WERI-Rb-1 (cell line): Measurements from ENCODE around the gene PANX3.

Source experiments
- DNase-seq: peaks from one replicate; pipeline ENCODE4 v3.0.0-alpha.2; 2020
- H3K27ac ChIP-seq: fragments of 250-450 bp; sonication (Bioruptor Pico); 2 replicates; pipeline ENCODE4 v1.5.1; 2020; ENCODE audit warnings: mild to moderate bottlenecking, moderate library complexity
- H3K27me3 ChIP-seq: fragments of 250-450 bp; sonication (Bioruptor Pico); 2 replicates; pipeline ENCODE4 v1.5.1; 2021; ENCODE audit warnings: mild to moderate bottlenecking, low read depth, moderate library complexity; ENCODE audit not compliant: insufficient read depth, severe bottlenecking
- H3K36me3 ChIP-seq: fragments of 250-450 bp; sonication (Bioruptor Pico); 2 replicates; pipeline ENCODE4 v1.5.1; 2020; ENCODE audit warnings: mild to moderate bottlenecking, moderate library complexity
- H3K4me3 ChIP-seq: 2 replicates; pipeline ENCODE4 v1.5.1; 2011; ENCODE audit warnings: low read depth, mild to moderate bottlenecking, control low read depth, low read length
- H3K9me3 ChIP-seq: fragments of 250-450 bp; sonication (Bioruptor Pico); 2 replicates; pipeline ENCODE4 v1.5.1; 2021; ENCODE audit warnings: mild to moderate bottlenecking, moderate library complexity; ENCODE audit not compliant: severe bottlenecking
- CTCF ChIP-seq: IDR thresholded peaks from 2 replicates; pipeline ENCODE4 v1.5.1; 2011; ENCODE audit warnings: low read depth, mild to moderate bottlenecking, control low read depth, inconsistent platforms, low read length

PANX3 gene

GRCh38 chr11:124643042-124643604 lies 31.9 kb downstream of the PANX3 start:
- Histone ChIP-seq H3K27ac (no peak overlapping the region), H3K9me3 (peaks cover 5% of the 10 kb centered on the region), H3K4me3 (no peak overlapping the region), H3K36me3 (no peaks in the 10 kb centered on the region), H3K27me3 (no peaks in the 10 kb centered on the region)
- no peak for TF ChIP-seq CTCF
- no peak for DNase-seq

GRCh38 chr11:124643605-124644425 lies 32.6 kb downstream of the PANX3 start:
- H3K27ac ChIP-seq, result no peak overlapping the region
- H3K4me3 ChIP-seq, result no peak overlapping the region
- H3K36me3 ChIP-seq, result no peaks in the 10 kb centered on the region
- DNase-seq, result no peak
- no peak for TF ChIP-seq CTCF
- H3K27me3 ChIP-seq, result no peaks in the 10 kb centered on the region
- peaks cover 5% of the 10 kb centered on the region for H3K9me3 ChIP-seq

- Histone ChIP-seq H3K4me3 (peak overlapping the region; percentile 29), H3K9me3 (peaks cover 5% of the 10 kb centered on the region), H3K27me3 (no peaks in the 10 kb centered on the region), H3K36me3 (no peaks in the 10 kb centered on the region), H3K27ac (no peak overlapping the region)
- peak; percentile 71 for DNase-seq
- TF ChIP-seq CTCF, result peak; percentile 56
Measured at GRCh38 chr11:124644426-124645280, 33.4 kb downstream of the PANX3 start.

- Histone ChIP-seq H3K4me3 (no peak overlapping the region), H3K9me3 (no peaks in the 10 kb centered on the region), H3K27me3 (no peaks in the 10 kb centered on the region), H3K36me3 (no peaks in the 10 kb centered on the region), H3K27ac (no peak overlapping the region)
- no peak for TF ChIP-seq CTCF
- no peak for DNase-seq
Measured at GRCh38 chr11:124646148-124646547, 34.9 kb downstream of the PANX3 start.

GRCh38 chr11:124648610-124649009 lies 37.4 kb downstream of the PANX3 start:
- no peak for TF ChIP-seq CTCF
- Histone ChIP-seq H3K9me3 (no peaks in the 10 kb centered on the region), H3K36me3 (no peaks in the 10 kb centered on the region), H3K4me3 (no peak overlapping the region), H3K27me3 (no peaks in the 10 kb centered on the region), H3K27ac (no peak overlapping the region)
- DNase-seq, result no peak
